GM21515 (cell line): ENCODE data around the gene FBXW4.
"Not testable (repeated sequence)": the region's sequence is repeated elsewhere in the genome, so short reads cannot be mapped to it uniquely, and the experiment has no call there.

Source experiments
- ATAC-seq: cut with Tn5 transposase; IDR thresholded peaks from one replicate; pipeline ENCODE4 v1.9.1; 2021; ENCODE audit not compliant: unreplicated experiment

FBXW4 gene

DNA sequence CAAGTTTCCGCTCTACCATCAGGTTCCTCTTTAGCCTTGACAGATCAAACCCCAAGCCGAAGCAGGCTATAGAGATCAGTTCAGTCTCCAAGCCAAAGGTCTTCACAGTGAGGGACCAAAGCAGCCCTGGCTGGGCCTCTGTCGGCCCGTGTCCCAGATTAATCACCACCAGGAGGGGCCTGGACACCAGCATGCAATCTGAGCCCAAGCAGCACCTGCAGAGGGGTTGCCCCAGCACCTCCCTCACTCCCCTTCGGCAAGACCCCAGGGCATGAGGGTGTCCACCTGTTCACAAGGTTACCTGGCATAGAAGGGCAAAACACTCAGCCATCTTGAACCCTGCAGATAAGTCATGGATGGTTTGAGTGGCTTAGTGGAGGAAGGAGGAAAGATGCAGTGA is 36.0 kb downstream of the FBXW4 start:
- no peak for ATAC-seq

GRCh38 chr10:101656890-101657289 is 38.1 kb downstream of the FBXW4 start:
- ATAC-seq = no peak

DNA sequence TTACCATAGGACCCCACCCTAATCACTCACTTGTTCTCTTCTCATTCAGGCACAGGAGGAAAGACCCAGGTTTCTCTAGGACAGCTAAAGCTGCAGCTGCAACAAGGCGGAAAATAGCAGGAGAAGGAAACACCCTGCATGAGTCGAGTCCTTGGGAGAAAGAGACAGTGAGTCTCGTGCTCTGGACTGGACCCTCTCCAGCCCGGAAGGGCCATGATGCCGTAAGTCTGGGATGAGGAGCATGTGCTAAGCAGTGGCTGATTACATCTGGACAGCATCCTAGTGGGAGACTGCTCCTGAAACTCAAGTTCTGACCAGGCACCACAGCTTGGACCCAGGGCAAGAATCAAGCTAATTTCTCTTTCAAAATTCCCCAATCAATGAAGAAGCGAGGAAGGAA is 39.4 kb downstream of the FBXW4 start:
- no peak for ATAC-seq

DNA sequence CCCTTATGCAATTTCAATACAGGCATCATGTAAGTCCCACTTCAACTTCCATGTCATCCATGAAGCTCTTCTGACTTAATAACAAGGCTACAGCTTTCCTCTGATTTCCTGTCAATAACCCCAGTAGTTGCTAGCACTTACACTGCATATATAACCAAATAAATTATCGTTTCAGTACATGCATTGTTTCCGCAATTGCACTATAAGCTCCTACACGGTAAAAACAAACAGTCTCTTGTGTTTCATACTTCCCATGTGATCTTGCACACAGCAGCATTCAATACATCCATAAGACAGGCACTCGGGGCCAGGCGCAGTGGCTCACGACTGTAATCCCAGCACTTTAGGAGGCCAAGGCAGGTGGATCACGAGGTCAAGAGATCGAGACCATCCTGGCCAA is 41.4 kb downstream of the FBXW4 start:
- ATAC-seq = no peak

- no peak for ATAC-seq
Measured at GRCh38 chr10:101651336-101651735, 43.6 kb downstream of the FBXW4 start.

DNA sequence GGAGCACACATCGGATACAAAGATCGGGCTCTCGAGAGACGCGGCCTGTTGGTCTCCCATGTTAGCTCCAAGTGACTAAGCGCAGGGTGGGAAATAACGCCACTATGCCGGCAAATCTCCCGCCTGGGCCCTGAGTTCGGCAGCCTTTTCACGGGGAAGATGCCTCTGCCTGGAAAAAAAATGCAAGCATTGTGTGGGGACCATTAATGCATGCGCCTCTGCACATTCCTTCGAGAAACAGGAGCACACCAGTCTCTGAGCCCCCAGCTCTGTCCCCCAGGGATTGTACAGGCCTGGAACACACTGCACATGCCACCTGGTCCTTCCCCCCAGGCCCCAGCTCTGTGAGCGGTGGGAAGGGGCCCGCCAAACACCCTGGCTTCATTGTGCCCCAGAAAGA is 44.1 kb downstream of the FBXW4 start:
- no peak for ATAC-seq

GRCh38 chr10:101649525-101650085 is 45.4 kb downstream of the FBXW4 start:
- ATAC-seq = no peak

- no peak for ATAC-seq
Measured at GRCh38 chr10:101647255-101647654, 47.7 kb downstream of the FBXW4 start.

DNA sequence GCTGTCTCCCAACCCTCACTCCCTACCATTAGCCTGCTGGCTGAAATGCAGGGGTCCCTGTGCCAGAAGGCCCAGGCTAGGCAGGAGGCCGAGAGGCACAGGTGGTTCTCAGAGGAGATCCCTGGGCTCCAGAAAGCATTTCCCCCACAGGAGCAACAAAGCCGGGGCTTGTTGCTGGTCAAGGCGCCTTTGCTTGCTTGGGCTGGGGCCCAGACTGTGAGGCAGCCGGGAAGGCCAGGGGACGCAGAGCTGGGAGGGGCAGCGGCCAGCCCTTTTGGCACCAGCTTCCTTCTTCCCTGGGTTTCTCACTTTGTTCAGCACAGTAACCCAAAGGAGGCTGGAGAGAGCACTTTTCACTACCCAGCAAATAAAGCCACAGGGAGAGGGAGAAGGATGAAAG is 48.6 kb downstream of the FBXW4 start:
- ATAC-seq = no peak

DNA sequence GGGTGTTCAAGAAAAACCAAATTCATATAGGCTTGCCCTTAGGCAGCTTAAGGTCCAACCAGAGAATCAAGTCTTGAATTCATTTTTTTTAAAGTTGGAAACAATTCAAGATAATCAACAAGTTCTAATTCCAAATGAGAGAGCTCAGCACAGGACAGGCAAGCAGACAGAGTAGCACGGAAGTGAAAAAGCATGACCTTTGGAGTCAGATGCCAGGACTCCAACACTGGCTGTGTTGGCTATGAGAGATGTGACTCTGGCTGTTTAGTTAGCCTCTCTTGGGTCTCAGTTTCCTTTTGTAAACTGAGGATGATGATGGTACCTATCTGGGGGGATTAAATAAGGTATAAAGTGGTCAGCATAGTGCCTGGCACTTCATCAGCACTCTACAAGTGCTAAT is 49.3 kb downstream of the FBXW4 start:
- no peak for ATAC-seq

GRCh38 chr10:101644002-101644401 is 51.0 kb downstream of the FBXW4 start:
- no peak for ATAC-seq

GRCh38 chr10:101643546-101643945 is 51.4 kb downstream of the FBXW4 start:
- no peak for ATAC-seq

DNA sequence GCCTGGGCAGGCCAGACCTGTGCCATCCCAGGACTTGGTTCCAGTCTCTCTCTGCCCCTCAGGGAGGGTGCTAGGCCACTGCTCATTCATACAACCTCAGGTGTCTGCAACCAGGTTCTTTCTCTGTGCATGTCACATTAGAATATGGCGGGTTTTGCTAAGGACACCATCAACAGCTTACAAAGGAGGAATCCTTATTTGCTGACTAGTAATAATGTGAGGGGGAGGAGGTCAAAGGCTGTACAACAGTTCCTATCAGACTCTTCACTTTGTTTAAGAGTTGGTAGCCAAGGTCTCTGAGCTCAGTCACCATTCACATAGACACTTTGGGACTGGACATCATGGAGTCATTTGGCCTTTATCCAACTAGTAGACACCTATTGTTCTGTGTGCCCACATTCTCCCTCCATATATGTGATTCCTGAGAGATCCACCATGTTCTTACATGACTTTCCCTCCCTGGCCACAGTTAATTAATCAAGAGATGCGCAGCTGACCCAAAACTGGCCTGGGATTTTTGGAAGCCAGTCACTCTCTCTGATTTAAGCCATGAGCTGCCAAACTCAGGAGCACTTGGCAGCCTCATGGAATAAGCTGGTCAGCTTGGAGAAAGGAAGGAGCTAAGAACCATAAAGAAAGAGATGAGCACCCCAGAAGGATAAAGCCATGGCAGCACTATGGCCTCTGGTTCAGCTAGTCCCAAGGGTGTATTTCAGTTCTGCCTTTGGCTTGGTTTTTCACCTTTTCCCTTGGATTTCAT is 55.6 kb downstream of the FBXW4 start:
- no peak for ATAC-seq

DNA sequence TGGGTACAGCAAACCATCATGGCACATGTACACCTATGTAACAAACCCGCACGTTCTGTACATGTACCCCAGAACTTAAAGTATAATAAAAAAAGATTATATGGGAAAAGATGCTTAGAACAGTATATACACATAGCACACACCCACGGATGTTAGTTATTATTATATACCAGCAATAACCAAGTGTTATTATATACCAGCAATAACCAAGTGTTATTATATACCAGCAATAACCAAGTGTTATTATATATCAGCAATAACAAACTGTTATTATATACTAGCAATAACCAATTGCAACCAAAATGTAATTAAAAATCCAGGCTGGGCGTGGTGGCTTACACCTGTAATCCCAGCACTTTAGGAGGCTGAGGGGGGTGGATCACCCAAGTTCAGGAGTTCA is 61.5 kb downstream of the FBXW4 start:
- ATAC-seq = not testable (repeated sequence)

- no peak for ATAC-seq
Measured at GRCh38 chr10:101631821-101632475, 63.0 kb downstream of the FBXW4 start.

- no peak for ATAC-seq
Measured at GRCh38 chr10:101630633-101630920, 64.4 kb downstream of the FBXW4 start.

- ATAC-seq = no peak
Measured at GRCh38 chr10:101629837-101630632, 64.9 kb downstream of the FBXW4 start.

GRCh38 chr10:101625821-101626412 is 69.1 kb downstream of the FBXW4 start:
- no peak for ATAC-seq

GRCh38 chr10:101624526-101625102 is 70.4 kb downstream of the FBXW4 start:
- ATAC-seq = no peak

DNA sequence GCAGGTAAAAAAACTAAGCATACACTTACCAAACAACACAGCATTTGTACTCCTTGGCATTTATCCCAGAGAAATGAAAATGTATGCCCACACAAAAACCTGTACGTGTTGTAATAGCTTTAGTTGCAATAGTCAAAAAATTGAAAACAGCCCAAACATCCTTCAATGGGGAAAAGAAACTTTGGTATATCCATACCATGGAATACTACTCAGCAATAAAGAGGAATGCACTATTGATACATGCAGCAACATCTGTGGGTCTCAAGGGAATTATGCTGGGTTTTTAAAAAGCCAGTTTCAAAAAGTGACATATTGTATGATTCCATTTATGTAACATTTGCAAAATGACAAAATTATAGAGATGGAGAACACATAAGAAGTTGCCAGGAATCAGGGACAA is 71.4 kb downstream of the FBXW4 start:
- no peak for ATAC-seq

DNA sequence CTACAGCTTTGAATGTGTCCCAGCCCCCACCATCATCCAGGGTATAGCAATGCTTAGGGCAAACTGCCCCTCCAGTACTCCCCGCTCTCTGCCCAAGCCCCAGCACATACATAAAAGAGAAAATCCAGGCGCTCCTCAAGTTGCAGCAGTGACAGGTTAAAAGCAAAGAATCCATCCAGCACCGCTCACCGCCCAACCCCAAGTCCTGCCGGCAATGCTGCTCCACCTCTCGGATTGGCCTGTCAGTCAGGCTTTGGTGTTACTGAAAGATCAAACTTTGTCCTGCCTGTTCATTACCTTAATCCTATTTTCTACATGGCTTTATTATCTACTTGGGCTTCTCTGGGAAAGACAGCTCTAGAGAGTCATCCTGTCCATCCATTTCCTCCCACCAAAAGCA is 75.0 kb downstream of the FBXW4 start:
- ATAC-seq = no peak
